ENCODE measurements around the gene CD8B. TPM values are rescaled to one million over a fixed set of nuclear protein-coding genes. Genes with fewer than 3 reads are reported as not detected.

The CD8B gene
- total RNA-seq, 1 experiment from 2014 or later = 0.24 TPM

- H3K4me1 Mint-ChIP-seq = no peaks in the 10 kb centered on the region
Observed at GRCh38 chr2:86779971-86780370, 81.7 kb downstream of the CD8B start.

More at GRCh38 chr2:86779971-86780370, 81.7 kb downstream of the CD8B start:
- H2BK120ac ChIP-seq (ENCODE audit: low read depth, low read length, poor library complexity, severe bottlenecking) = no peak overlapping the region
- DNase-seq = no peak
- no peak overlapping the region for H3K27ac ChIP-seq (ENCODE audit: insufficient read length, low read depth, low read length)
- H3K27ac Mint-ChIP-seq = 0 out of 7 replicates have a peak overlapping the region, but pooled peaks of 1 of the 3 experiments have one; percentile 4
- H3K23ac ChIP-seq (ENCODE audit: insufficient read length, low read depth, low read length) = no peak overlapping the region
- H2BK5ac ChIP-seq (ENCODE audit: insufficient read length, low read length) = no peak overlapping the region
- no peaks in the 10 kb centered on the region for H3K9me3 ChIP-seq (ENCODE audit: control insufficient read depth, low read depth, low read length)
- peaks cover 0 to 7% (median 3%) of the 10 kb centered on the region in 3 experiments; a peak in 5 of 7 replicates for H3K36me3 Mint-ChIP-seq (ENCODE audit: insufficient read depth in 1 of 3, low read depth in 3 of 3)
- no peak overlapping the region for H3K4me3 Mint-ChIP-seq
- H4K20me1 ChIP-seq (ENCODE audit: control insufficient read depth, insufficient read depth, insufficient read length) = no peaks in the 10 kb centered on the region
- no peak overlapping the region for H4K8ac ChIP-seq (replicated peaks; ENCODE audit: insufficient read length, low read depth, low read length)
- H2BK12ac ChIP-seq (ENCODE audit: insufficient read length, low read depth, low read length) = no peak overlapping the region
- H2BK20ac ChIP-seq (ENCODE audit: low read depth, low read length, poor library complexity, severe bottlenecking) = no peak overlapping the region
- H2AFZ ChIP-seq (ENCODE audit: low read length) = no peak overlapping the region
- no peaks in the 10 kb centered on the region for H3K79me2 ChIP-seq (ENCODE audit: insufficient read depth, low read length)
- no peak overlapping the region for H2BK15ac ChIP-seq (ENCODE audit: low read depth, low read length)
- no peak overlapping the region for H3K4me2 ChIP-seq (ENCODE audit: insufficient read depth, insufficient read length, low read length)
- H4K5ac ChIP-seq (ENCODE audit: insufficient read length, low read depth, low read length) = no peak overlapping the region
- H3K4me1 ChIP-seq (ENCODE audit: insufficient read depth, low read length) = no peaks in the 10 kb centered on the region
- no peak overlapping the region for H3K18ac ChIP-seq (ENCODE audit: insufficient read length, low read depth, low read length)
- no peaks in the 10 kb centered on the region for H3K27me3 ChIP-seq (ENCODE audit: insufficient read depth, low read length)
- H3K27me3 Mint-ChIP-seq (ENCODE audit: low read depth) = peaks cover 8% of the 10 kb centered on the region
- no peak overlapping the region for H2AK5ac ChIP-seq (ENCODE audit: insufficient read length, low read length)
- no peak overlapping the region for H4K91ac ChIP-seq (ENCODE audit: insufficient read length, low read depth, low read length)
- no peaks in the 10 kb centered on the region for H3K9me3 Mint-ChIP-seq
- no CpG with 5 or more reads among the region's 3 CpGs for WGBS (ENCODE audit: extremely low coverage, insufficient read length, low lambda C conversion rate)
- H3K9ac ChIP-seq (ENCODE audit: extremely low read depth, insufficient read length, low read length) = no peak overlapping the region
- H3K23me2 ChIP-seq (ENCODE audit: insufficient read length, low read depth, low read length, poor library complexity, severe bottlenecking) = no peaks in the 10 kb centered on the region
- no peaks in the 10 kb centered on the region for H3K79me1 ChIP-seq (ENCODE audit: insufficient read depth, low read depth, low read length, poor library complexity, severe bottlenecking)
- H3T11ph ChIP-seq (ENCODE audit: low read length) = no peak overlapping the region
- H3K4ac ChIP-seq (ENCODE audit: low read depth, low read length) = no peak overlapping the region
- H3K56ac ChIP-seq (ENCODE audit: insufficient read length, low read depth, low read length) = no peak overlapping the region
- no peak for TF ChIP-seq CTCF (conservative IDR thresholded peaks at IDR 0.05)
- H3K14ac ChIP-seq (ENCODE audit: insufficient read depth, low read length) = no peak overlapping the region
